Parathyroid adenoma (tissue), 2 donors: Measurements from ENCODE around the gene HSD3B7.

Experiments used
- H2AFZ ChIP-seq: fragments of 300-600 bp; sonication (generic); one replicate; pipeline ENCODE4 v1.7.0; 2017; ENCODE audit warnings: antibody characterized with exemption, mild to moderate bottlenecking
- H3K27ac ChIP-seq: fragments of 300-600 bp; sonication (generic); one replicate; pipeline ENCODE4 v1.7.0; 2017
- H3K27me3 ChIP-seq: fragments of 300-600 bp; sonication (generic); one replicate; pipeline ENCODE4 v1.7.0; 2017; ENCODE audit warnings: low read length; ENCODE audit not compliant: control insufficient read depth, insufficient read depth
- H3K36me3 ChIP-seq: fragments of 300-600 bp; sonication (generic); one replicate; pipeline ENCODE4 v1.7.0; 2017; ENCODE audit warnings: low read length; ENCODE audit not compliant: control insufficient read depth, insufficient read depth
- H3K4me1 ChIP-seq: fragments of 300-600 bp; sonication (generic); one replicate; pipeline ENCODE4 v1.7.0; 2017; ENCODE audit warnings: control low read depth
- H3K4me2 ChIP-seq: fragments of 300-600 bp; sonication (generic); one replicate; pipeline ENCODE4 v1.7.0; 2017; ENCODE audit warnings: low read length
- H3K4me3 ChIP-seq: fragments of 300-600 bp; sonication (generic); one replicate; pipeline ENCODE4 v1.7.0; 2017; ENCODE audit warnings: low read depth, low read length
- H3K79me2 ChIP-seq: fragments of 300-600 bp; sonication (generic); one replicate; pipeline ENCODE4 v1.7.0; 2017; ENCODE audit warnings: control low read depth
- H3K9ac ChIP-seq: fragments of 300-600 bp; sonication (generic); one replicate; pipeline ENCODE4 v1.7.0; 2017; ENCODE audit warnings: mild to moderate bottlenecking
- H3K9me3 ChIP-seq: fragments of 300-600 bp; sonication (generic); one replicate; pipeline ENCODE4 v1.7.0; 2017; ENCODE audit warnings: low read length; ENCODE audit not compliant: control insufficient read depth
- TF ChIP-seq, protein P1 (sequence below): fragments of 300-600 bp; sonication (generic); IDR thresholded peaks from one replicate; pipeline ENCODE4 v1.7.0; 2017; ENCODE audit warnings: antibody characterized with exemption, mild to moderate bottlenecking
- donor health status: primary hyperparathyroidism.

HSD3B7 gene

DNA sequence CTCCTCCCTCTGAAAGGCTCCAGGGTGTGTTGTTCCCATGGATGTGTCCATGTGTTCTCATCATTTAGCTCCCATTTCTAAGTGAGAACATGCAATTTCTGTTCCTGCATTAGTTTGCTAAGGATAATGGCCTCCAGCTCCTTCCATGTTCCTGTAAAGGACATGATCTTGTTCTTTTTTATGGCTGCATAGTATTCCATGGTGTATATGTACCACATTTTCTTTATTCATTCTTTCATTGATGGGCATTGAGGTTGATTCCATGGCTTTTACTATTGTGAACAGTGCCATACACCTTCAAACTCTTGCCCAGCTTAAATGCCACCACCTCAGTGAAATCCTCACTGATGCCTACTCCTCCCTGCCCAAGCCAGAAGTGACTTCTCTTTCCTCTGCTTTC lies 40.7 kb upstream of the HSD3B7 start:
- Histone ChIP-seq H3K27me3 (no peaks in the 10 kb centered on the region), H3K36me3 (no peaks in the 10 kb centered on the region)
- TF ChIP-seq, protein P1, sequence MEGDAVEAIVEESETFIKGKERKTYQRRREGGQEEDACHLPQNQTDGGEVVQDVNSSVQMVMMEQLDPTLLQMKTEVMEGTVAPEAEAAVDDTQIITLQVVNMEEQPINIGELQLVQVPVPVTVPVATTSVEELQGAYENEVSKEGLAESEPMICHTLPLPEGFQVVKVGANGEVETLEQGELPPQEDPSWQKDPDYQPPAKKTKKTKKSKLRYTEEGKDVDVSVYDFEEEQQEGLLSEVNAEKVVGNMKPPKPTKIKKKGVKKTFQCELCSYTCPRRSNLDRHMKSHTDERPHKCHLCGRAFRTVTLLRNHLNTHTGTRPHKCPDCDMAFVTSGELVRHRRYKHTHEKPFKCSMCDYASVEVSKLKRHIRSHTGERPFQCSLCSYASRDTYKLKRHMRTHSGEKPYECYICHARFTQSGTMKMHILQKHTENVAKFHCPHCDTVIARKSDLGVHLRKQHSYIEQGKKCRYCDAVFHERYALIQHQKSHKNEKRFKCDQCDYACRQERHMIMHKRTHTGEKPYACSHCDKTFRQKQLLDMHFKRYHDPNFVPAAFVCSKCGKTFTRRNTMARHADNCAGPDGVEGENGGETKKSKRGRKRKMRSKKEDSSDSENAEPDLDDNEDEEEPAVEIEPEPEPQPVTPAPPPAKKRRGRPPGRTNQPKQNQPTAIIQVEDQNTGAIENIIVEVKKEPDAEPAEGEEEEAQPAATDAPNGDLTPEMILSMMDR = no peak

DNA sequence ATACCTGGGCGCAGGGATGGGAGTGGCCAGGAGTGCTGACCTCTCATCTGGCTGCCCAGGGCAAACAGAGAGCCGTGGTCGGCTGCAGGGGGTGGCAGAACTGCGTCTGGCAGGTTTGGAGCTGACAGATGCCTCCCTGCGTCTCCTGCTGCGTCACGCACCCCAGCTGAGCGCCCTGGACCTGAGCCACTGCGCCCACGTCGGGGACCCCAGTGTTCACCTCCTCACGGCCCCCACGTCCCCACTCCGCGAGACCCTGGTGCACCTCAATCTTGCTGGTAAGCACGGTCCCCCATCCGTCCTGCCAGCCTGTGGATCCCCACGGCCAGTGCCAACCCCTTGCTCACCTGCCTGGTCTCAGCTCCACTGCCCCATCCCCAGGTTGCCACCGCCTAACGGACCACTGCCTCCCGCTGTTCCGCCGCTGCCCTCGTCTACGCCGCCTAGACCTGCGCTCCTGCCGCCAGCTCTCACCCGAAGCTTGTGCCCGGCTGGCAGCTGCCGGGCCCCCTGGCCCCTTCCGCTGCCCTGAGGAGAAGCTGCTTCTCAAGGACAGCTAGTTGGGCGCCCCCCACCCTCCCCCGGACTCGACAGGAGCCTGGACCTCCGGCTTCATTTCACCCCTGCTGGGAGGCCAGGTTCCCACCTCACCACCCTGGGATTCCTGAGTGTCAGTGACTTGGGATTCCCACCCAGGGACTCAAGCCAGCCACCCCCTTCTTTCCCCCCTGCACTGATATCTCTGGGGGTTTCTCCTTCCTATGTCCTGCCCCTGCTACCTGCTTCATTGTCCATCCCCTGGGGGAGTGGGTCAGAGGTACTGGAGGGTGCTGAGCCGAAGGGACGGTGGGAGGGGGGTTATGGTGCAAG lies 38.1 kb upstream of the HSD3B7 start:
- Histone ChIP-seq H3K9me3 (no peaks in the 10 kb centered on the region), H2AFZ (no peak overlapping the region), H3K36me3 (no peaks in the 10 kb centered on the region), H3K4me1 (peaks cover 13% of the 10 kb centered on the region), H3K9ac (no peak overlapping the region), H3K79me2 (peaks cover 8% of the 10 kb centered on the region), H3K27ac (no peak overlapping the region), H3K27me3 (no peaks in the 10 kb centered on the region), H3K4me2 (no peak overlapping the region), H3K4me3 (no peak overlapping the region)
- TF ChIP-seq, protein P1 = no peak

More for the DNA sequence above, 40.7 kb upstream of the HSD3B7 start:
- H2AFZ ChIP-seq = no peak overlapping the region
- no peaks in the 10 kb centered on the region for H3K9me3 ChIP-seq
- H3K4me3 ChIP-seq = no peak overlapping the region
- no peak overlapping the region for H3K4me2 ChIP-seq
- peaks cover 7% of the 10 kb centered on the region for H3K79me2 ChIP-seq
- no peak overlapping the region for H3K27ac ChIP-seq
- H3K4me1 ChIP-seq = peaks cover 5% of the 10 kb centered on the region
- no peak overlapping the region for H3K9ac ChIP-seq

DNA sequence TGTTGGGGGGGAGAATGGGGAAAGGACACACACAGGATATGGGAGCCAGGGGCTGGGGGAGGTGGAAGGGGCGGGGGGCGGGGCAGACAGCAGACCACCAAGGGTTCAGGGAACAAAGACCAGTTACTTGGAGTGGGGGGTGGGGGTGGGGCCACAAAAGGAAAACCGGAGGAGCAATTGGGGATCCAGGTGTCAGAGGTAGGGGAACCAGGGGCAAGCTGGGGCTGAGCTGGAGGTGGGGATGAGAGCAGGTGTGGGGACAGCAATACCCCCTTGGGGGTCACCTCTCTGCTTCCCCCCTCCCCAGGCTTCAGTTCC lies 37.5 kb upstream of the HSD3B7 start:
- H3K4me1 ChIP-seq = peaks cover 13% of the 10 kb centered on the region
- H3K79me2 ChIP-seq = peaks cover 6% of the 10 kb centered on the region
- TF ChIP-seq, protein P1 = no peak
- H3K36me3 ChIP-seq = no peaks in the 10 kb centered on the region
- H3K4me3 ChIP-seq = peak overlapping the region; percentile 88
- peak overlapping the region; percentile 91 for H3K27ac ChIP-seq
- H3K9me3 ChIP-seq = no peaks in the 10 kb centered on the region
- H3K9ac ChIP-seq = no peak overlapping the region
- H3K4me2 ChIP-seq = peak overlapping the region; percentile 69
- H2AFZ ChIP-seq = peak overlapping the region; percentile 93
- no peaks in the 10 kb centered on the region for H3K27me3 ChIP-seq

DNA sequence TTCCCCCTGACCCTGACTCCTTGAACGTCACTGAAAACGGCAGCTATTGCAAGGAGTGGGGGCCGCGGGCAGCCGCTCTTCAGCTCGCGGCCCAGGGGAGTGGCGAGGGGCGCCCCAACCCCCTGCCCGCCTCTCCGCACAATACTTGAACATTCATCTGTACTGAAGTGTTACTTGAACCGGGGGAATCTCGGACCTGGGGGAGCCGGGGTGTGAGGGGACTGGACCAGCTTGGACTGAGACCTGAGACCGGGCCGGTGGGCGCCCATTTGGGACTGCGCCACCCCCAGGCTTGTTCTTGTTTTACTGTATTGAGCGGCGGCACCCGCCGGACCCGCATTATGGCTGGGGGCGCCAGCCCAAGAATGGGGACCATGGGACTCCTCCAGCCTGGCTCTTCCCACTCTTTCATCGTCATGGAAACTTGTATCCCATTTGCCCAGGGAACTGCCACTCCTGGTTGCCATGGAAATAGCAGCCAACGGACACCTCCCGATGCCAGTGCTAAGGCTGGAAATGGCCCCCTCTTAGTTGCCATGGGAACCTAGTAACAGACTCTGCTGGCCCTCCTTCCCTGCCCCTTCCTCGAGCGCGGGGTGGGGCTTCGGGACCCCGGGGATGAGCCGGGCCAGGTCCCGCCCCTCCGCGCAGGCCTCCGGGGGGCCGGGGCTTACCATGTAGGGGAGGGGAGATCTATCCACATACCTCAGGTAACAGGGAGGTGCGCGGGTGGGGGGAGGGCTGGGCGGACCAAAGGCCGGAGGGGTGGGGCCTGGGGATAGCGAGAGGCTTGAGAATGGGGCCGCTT lies 36.9 kb upstream of the HSD3B7 start:
- TF ChIP-seq, protein P1 = peak; percentile 4

More for the DNA sequence above, 36.9 kb upstream of the HSD3B7 start:
- H3K9ac ChIP-seq = no peak overlapping the region
- H3K4me3 ChIP-seq = peak overlapping the region; percentile 88
- H3K27ac ChIP-seq = peak overlapping the region; percentile 91
- no peaks in the 10 kb centered on the region for H3K9me3 ChIP-seq
- H3K4me1 ChIP-seq = peaks cover 13% of the 10 kb centered on the region
- H3K36me3 ChIP-seq = no peaks in the 10 kb centered on the region
- H3K79me2 ChIP-seq = peaks cover 6% of the 10 kb centered on the region
- H3K4me2 ChIP-seq = peak overlapping the region; percentile 69
- no peaks in the 10 kb centered on the region for H3K27me3 ChIP-seq
- peak overlapping the region; percentile 93 for H2AFZ ChIP-seq
